Activated CD4-positive, alpha-beta T cell treated with anti-CD3 and anti-CD28 coated beads, Interleukin-2, Interleukin-4, amounts not matched to agents 100 ng/mL and 50 ng/mL, durations not matched to agents 16 hours and 8 hours (primary cell): Measurements from ENCODE around the gene PKIG.
A peak's percentile ranks its signal among the peaks of the same experiment; 100 is the strongest.
"Not testable (repeated sequence)": the region's sequence is repeated elsewhere in the genome, so short reads cannot be mapped to it uniquely, and the experiment has no call there.

Source experiments
- DNase-seq: peaks from one replicate; pipeline ENCODE4 v3.0.0-alpha.2; 2020; ENCODE audit warnings: low spot score

Gene PKIG

GRCh38 chr20:44582311-44583025 is at the start of gene PKIG:
Gene PKIG, plus strand, starts transcription at chr20:44582579. Its CDS starts 31,978 bp downstream, at chr20:44614557.
- DNase-seq = no peak

DNA sequence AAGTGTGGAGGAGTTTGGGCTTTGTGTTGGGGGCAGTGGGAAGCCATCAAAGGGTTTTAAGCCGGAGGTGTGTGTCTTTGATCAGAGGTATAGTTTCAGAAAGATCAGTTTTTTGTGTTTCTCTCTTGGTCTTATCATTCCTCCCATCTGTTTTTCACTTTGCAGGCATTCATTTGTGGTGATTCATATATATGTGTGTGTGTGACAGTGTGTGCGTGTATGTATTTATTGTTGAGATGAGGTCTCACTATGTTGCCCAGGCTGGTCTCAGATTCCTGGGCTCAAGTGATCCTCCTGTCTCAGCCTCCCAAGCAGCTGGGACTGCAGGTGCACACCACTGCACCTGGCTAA is 49.4 kb upstream of the PKIG start:
- no peak for DNase-seq

- DNase-seq = no peak
These were observed 48.5 kb upstream of the PKIG start for GRCh38 chr20:44533928-44534327.

DNA sequence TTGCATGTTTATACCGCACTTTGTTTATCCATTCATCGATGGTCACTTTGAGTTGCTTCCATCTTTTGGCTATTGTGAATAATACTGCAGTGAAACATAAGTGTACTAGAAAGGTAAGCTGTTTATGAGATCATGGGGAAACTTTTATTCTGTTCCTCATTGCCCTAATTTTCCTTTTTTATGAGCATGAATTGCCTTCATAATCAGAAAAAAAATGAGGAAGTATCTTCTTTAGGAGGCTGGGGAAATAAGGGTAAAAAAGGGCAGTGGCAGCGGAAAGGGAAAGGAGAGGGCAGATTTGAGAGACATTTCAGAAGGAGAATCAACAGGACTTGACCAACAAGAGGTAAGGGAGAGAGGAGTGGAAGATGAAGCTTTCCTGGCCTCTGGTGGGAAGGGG is 46.2 kb upstream of the PKIG start:
- no peak for DNase-seq

DNA sequence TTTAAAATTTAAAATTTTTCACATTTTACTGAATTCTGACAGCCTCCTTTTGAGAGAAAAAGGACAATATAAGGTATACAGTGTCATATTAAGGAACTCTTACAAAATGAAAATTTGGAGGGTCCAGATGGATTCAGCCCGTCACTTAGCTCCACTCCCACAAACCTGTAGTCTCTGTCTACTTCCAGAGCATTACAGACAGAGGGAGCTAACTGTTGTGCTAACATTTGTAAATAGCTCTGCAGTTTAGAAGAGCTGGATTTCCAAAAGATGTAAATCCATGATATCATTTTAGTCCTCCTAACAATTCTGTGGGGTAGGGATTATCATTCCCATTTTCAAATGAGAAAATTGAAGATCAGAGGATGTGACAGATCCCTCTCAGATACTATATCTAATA is 44.4 kb upstream of the PKIG start:
- DNase-seq = no peak

DNA sequence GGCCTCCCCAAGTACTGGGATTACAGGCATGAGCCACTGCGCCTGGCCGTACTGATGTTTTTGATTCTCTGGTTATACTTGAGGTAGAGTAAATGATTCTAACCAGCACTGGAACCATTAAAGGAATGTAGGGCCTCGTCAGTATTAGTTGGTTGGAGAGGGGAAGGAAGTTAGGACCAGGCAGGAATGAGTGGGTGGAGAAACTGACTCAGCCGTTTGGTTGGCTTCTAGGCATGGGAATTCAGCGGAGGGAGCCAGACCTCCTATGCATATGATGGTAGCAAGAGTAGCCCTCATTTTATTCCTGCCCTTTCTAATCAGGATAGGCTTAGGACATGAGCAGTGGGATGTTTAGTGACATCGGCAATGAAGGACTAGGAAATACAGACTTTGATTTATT is 41.5 kb upstream of the PKIG start:
- DNase-seq = no peak

GRCh38 chr20:44541992-44542391 is 40.4 kb upstream of the PKIG start:
- DNase-seq = no peak

DNA sequence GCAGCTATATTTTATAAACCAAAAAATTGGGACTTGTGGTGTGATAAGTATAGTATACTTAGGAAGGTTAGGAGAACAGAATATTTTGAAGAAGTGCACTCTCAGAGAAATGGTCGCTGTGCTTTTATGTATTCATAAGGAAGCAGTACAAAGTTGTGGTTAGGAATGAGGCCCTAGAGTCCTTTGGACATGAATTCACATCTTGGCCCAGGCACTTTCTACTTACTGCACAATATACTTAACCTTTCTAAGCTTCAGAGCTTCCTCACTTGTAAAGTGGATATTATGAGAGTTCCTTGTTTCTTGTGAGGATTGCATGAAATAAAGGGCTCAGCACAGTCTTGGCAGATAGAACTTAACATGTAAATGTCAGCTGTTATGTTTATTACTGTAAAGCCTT is 39.5 kb upstream of the PKIG start:
- no peak for DNase-seq

DNA sequence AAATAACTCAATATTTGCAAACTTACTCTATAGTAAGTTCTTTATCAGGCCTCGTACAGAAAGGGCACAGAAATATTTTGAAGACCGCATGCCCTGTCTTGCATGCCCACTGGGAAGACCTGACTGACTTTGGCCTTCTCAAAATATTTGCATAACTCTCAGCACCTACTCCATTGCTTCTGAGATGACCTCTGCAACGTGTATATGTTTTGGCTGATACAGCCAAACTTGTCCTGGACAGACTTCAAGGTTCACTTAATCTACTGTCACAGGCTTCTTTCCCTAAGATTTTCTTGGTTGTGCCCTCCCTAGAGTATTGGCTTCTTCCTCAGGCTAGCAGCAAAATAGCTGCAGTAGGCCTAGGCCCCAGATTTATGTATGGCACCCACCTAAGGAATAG is 39.0 kb upstream of the PKIG start:
- no peak for DNase-seq

- no peak for DNase-seq
These were observed 38.1 kb upstream of the PKIG start for GRCh38 chr20:44544263-44544662.

DNA sequence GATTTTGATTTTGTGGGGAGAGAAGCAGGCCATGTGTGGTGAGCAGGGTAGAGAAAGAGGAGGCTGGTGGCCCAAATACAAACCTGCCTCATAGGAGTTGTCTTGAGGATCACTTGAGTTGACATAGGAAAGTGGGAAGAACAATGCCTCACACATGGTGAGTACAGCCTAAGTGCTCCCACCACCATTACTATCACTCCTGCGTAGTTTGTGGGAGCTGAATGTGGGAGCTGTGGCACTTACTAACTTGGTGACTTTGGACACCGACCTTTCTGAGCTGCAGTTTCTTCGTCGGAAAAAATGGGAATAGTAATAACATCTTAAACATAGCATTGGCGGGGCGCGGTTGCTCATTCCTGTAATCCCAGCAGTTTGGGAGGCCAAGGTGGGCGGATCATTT is 35.0 kb upstream of the PKIG start:
- no peak for DNase-seq

- DNase-seq = no peak
These were observed 33.3 kb upstream of the PKIG start for GRCh38 chr20:44549123-44549522.

GRCh38 chr20:44552050-44552449 is 30.3 kb upstream of the PKIG start:
- no peak for DNase-seq

DNA sequence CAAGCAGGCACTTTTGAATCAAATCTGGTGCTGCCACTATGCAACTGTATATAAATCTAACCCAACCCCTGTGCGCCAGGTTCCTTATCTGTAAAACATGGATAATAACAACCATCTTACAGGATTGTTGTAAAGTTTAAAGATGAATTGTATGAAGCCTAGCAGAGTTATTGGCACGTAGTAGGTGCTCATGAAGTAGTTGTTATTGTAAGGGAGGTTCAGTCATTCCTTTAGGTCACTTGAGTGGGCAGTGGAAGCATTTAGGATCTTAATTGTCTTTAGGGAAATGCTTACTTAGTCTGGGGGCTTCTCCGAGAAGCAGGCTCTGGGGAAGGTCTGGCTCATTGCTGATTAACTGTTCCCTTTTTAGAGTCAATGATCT is 29.8 kb upstream of the PKIG start:
- DNase-seq = no peak

DNA sequence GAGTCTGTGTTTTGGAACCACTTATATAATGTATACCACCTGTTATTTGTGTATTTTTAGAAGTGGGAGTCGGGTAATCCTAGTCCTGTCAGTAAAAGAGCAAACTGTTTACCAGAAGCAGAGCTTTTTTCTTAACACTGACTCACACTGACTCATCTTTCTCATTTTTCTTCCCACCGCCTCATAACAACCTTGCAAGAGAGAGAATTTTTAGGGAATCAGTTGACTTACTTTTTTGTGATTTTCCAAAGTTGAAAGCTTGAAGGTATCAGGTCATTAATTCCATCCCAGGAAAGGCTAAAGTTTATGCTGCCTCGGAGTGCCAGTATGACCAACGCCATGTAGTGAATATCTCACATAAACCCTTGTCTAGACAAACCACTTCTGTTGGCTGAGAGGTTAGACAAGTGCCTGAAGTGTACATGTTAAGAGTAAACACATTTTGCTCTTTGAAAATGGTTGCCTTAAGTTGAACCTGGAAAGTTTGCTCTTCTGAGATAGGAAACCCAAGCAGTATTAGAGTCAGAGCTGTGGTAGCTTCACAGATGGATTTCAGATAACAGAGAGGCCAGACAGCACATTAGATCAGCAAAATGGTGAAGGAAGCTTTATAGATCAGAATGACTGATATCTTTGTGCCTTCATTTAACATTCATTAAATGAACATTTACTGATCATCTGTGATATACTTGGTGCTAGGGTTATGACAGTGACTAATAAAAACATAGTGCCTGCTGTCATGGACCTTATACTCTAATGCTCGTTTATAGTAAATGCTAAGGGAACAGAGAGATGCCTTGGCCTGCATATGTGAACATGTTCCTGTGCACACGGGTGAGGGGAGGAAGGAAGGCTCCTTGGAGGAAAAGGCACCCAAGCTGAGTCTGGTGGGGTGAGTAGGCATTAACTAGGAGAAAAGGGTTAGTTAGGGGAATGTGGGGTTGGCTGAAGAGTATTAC is 29.1 kb upstream of the PKIG start:
- peak; percentile 19 for DNase-seq

GRCh38 chr20:44559302-44559701 is 23.1 kb upstream of the PKIG start:
- no peak for DNase-seq

DNA sequence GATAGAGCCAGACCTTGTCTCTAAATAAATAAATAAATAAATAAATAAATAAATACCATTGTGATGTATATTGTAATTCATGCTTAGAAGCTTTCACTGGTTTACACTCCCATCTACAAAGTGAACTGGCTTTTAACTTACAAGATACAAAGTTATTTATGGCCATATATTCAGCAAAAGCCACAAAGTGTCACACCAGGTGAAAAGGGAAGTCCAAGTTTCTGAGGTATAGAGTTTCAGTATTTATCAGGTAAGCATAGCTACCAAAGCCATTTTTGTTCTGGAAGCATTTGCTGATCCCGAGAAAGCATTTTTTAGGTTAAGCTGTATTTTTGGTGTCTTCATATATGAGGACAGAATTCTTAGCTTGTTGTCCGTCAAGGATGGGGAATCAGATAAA is 22.1 kb upstream of the PKIG start:
- DNase-seq = no peak

DNA sequence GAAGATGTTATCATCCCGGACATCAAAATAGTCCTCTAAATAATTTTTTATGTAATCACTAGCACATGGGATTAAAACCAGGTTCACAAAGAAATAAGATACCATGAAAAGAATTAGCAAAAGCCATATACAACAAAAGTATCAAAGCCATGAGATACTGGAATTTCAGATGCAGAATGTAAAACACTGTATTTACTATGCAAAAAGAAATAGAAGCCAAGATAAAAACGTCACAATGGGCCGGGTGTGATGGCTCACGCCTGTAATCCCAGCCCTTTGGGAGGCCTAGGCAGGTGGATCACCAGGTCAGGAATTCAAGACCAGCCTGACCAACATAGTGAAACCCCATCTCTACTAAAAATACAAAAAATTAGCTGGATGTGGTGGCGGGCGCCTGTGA is 21.6 kb upstream of the PKIG start:
- DNase-seq = not testable (repeated sequence)

DNA sequence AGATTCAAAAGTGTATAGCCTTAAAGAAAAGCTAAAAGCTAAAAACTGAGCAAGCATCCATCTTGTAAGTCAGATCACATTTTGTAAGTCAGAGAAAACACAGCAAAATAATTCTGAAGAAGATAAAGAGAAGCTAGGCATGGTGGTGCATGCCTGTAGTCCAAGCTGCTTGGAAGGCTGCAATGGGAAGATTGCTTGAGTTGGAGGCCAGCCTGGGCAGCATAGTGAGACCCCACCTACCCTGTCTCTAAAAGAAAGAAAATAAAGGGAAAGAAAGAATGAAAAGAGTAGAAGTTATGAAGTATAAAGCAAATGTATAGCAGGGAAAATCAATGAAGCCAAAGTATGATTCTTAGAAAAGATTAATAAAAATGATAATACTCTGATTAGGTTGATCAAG is 20.5 kb upstream of the PKIG start:
- DNase-seq = no peak

DNA sequence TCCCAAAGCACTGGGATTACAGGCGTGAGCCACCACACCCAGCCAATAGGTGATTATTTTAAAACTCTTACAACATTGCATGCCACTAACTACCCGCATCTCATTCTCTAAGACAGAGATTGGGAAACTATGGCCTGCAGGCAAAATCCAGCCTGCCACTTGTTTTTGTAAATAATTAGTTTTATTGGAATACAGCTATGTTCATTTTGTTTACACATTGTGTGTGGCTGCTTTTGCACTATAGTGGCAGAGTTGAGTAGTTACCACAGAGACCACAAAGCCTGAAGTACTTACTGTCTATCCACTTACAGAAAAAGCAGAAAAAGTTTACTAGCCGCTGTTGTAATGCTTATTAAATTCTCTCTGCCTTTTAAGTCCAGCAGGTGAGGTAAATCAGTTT is 16.4 kb upstream of the PKIG start:
- no peak for DNase-seq

DNA sequence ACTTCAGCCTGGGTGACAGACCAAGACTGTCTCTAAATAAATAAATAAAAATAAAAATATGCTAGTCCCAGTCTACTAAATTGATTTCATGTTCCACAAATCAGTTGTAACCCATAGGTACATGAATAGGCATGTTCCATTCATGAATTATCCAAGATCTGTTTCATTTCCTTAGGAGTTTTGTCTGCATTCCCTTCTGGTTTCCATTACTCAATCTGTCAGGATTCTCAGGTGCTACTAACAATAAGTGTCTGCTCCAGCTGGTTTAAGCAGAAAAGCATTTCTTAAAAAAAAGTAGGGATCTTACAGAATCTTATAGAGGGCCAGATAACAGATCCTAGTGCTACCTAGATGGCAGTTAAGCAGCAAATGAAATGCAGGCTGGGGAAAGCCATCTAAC is 15.6 kb upstream of the PKIG start:
- no peak for DNase-seq

DNA sequence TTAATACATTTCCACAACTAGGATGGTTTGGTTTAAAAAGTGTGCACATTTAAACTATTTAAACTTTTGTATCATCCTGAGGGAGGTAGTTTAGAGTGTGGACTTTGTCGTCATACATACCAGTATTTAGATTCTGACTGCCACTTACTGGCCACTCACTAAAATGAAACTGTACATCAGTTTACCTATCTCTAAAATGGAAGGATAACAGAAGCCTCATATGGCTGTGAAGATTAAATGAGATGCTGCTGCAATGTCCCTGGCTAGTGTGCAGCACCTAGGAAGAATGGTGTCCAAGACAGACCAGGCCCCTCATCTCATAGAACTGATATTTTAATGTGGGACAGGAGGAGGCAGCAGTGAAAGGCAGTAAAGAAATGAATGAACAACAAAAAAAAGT is 12.0 kb upstream of the PKIG start:
- no peak for DNase-seq

GRCh38 chr20:44571362-44571988 is 10.9 kb upstream of the PKIG start:
- no peak for DNase-seq
